Femur (tissue), 1 donor: Measurements from ENCODE around the gene CCDC157.
A peak's percentile ranks its signal among the peaks of the same experiment; 100 is the strongest.

Source experiments
- DNase-seq: peaks from one replicate; pipeline ENCODE4 v3.0.0-alpha.2; 2017

Gene CCDC157

DNA sequence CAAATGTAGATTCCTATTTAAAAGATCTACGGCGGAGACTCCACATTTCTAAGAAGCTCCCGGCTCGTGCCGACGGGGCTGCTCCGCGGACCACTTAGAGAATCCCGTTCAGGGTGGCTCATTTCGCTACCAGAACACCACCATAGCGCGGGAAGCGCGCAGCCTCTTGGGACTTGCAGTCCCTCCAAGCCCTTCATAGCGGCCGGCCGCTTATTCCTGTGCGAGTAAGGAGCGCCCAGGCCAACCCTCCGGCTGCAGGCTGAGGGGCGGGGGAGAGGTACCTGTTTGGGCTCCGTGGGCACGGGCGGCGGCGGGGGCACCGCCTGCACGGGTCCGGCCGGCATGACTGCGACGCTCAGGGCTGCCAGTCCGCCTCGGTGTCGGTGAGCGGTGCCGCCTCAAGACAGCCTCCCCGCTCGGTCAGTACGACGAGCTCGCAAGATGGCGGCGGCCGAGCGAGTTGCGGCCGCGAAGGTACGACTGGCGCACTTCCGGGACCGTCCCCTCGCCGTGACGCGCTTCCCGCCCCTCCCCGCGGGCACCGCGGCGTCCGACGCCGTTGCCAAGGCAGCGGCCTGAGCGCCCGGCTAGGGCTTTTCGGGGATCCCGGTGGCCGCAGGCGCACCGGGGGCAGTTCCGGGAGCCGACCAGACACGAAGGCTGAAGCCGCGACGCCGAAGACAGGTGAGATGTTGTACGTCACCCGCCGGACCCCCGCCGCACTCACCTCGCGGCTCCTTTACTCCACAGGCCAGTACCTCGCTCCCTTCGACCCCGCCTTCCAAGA is at the start of gene CCDC157, which contains the start of gene SF3A1:
Gene CCDC157, plus strand, starts transcription at position 559 of the 787 bp plus-strand sequence. CDS start 8,994 bp downstream, outside the sequence.
Gene SF3A1, minus strand, starts transcription at position 446 of the 787 bp plus-strand sequence. Its CDS starts 102 bp downstream, at position 344.
- DNase-seq = peak; percentile 93

DNA sequence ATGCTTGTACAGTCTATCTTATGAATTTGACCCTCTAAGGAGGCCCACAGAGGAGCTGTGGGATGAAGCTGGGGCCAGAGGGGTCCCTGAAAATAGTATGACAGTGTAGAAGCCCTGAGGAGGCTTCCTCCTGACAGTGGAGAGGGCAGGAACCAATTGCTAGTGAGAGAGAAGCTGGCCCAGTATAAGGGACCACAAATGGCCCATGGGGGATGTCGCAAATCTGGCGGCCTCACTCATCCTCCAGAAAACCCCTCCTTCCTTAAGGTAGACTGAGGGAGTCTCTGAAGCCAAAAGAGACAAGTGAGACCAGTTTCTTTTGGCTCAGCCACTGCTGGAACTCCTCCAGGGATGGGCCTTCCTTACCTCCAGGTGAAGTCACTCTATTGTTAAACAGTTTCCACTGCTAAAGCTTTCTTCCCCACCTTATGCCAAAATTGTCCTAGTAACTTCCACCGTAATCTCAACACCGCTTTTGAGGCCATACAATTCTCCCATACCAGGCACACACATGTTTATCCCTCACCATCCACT is 49.7 kb upstream of the CCDC157 start:
- no peak for DNase-seq

DNA sequence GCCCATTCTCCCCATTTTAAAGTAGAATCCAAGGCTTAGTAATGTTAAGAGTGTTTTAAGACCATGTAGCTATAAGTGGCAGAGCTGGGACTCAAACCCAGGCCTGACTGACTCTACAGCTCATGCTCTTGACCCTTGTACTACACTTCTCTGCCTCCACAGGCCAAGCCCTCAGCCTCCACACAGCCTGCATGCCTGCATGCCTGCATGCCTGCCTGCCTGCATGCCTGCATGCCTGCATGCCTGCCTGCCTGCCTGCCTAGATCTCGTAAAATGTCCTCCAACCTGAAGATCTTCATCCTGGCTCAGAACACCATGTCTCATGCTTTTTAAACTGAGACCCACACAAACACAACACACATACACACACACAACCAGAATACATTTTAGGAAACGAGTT is 48.7 kb upstream of the CCDC157 start:
- DNase-seq = no peak

DNA sequence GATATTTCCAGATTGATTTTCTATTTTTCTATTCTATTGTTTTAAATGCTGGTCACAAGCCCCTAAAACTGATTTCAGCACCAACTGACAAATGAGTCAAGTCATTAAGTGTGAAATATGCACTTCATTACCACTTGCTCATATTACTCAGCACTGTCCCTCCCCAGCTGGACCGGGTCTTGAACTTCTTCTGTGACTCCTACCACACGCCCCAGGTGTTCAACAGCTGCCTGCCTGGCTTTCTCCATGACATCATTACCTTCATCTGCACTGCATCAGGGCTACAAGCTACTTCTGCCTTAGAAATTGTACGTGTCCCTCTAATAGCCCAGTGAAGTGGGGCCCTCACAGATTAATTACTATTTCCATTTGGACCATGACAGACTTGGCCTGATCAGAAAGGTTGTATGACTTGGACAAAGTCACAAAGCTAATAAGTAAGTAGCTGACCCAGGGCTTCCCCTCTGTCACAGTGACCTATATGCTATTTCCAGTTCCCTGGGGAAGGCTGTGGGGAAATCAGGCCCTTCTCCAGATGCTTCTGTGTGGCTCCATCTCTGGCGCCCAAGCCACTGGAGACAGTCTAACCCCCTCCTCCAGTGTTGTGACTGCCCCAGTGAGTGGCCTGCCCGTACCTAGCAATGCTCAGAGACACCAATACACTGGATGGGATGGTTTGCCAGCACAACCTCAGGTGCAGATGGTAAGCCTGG is 48.1 kb upstream of the CCDC157 start:
- no peak for DNase-seq

DNA sequence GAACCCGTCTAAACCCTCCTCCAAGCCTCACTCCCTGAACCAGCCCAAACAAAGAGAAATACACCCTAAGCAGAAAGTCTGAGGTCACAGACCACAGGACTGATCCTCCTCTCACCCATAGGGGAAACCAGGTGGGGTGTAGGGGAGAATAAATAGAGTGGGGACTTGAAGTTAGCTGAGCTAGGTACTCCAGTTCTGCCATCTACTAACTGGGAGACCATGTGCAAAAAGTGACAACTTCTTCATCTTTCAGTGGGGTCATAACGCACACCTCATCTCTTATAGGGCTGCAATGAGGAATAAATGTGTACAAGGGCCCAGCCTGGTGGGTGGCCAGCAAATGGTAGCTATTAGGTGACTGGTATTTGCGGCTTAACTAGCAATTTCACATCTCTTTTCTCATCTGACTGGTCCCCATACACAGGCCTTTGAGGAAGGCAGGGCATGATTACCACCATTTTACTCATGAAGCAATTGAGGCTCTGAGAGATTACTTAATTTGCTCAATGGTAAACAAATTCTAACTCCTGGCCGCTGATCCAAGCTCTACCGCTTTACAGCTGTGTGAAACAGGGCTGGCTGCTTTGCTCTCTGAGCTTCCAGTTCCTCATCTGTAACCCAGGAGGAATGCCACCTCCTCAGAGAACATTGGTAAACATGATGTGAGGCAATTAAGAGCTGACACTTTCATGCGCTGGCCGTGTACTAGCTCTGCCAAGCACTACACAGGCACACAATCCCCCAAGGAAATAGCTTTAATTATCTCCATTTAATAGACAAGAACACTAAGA is 46.7 kb upstream of the CCDC157 start:
- DNase-seq = no peak

DNA sequence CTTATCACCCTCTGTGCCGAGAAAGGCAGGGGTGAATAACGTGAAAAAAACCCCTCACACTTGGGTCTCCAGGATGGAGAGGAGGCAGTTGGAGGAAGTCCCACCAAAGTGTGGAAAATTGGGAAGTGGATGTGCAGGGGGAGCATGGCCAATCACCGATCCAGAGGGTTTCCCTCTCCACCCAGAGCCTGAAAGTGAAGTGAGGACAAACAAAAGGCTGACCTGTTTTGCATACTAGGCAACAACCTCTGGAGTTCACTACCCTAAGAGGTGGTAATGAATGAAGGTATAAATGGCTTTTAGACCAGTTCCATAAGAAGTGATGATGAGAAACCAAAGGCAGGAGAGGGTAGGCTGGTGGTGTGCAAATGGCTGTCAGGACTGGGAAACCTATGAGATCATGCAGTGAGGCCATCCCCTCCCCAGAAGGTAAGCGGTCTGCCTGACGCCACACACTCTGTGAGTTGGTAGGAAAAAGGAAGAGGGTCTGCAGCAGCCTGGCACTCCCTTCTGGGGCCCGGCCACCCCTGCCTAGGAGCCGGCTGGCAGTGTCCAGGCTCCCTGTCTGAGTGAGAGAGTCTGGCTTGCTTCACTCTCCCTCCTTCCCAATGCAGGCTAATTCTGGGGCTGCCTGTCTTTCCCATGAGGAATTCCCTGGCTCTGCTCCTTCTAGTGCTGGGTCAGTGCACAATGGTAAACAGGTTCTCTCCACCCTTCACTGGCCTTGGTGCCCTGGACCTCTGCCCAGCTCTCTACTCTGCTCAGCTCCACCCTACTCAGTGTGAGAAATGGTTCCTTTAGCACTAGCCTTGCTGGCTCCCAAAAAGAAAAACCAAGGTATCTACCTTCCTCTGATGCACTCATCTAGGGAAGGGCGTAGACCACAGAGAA is 45.7 kb upstream of the CCDC157 start:
- DNase-seq = no peak

DNA sequence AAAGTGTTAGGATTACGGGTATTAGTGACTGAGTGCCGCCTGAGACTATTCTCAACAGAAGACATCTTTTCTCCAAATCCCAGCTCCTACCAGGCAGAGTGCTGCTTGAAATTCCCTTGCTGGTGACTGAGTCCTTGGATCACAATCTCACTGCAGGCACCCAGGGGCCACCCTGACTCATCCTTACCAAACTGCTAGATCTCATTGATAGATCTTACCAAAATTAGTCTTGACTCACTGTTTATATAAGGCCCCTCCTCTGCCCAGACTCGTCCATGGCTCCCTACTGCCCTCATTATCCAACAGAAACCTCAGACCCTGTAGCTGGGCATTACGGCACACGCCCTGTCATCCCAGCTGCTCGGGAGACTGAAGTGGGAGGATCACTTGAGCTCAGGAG is 44.8 kb upstream of the CCDC157 start:
- DNase-seq = no peak

DNA sequence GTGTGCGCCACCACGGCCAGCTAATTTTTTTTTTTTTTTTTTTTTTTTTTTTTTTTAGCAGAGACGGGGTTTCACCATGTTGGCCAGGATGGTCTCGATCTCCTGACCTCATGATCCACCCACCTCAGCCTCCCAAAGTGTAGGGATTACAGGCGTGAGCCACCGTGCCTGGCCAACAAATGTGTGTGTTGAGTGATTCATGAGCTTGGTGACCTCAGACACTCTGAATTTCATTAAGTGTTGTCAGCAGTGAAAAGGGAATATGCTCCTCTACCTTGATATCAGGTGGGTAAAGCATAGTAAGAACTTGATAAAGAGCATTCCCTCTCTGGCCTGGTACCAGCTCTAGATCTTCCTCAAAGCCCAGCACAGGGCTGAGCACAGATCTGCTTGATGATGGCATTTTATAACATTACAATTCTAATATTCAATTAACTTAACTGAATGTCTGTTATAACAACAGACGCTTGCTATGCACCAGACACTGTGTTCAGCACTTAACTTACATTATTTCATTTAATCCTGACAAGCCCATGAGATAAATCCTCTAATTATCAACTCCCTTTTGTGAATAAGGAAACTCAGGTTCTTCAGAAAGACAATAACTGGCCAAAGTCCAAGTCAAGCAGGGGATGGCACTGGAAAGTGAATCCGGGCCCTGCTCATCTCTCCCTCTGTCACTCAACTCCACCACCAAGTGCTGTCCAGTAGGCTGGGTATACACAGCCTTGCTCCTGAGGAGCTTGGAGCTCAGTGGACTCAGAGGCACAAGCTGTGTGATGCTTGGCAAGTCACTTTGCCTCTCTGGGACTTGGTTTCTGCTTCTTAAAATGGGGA is 43.1 kb upstream of the CCDC157 start:
- no peak for DNase-seq

DNA sequence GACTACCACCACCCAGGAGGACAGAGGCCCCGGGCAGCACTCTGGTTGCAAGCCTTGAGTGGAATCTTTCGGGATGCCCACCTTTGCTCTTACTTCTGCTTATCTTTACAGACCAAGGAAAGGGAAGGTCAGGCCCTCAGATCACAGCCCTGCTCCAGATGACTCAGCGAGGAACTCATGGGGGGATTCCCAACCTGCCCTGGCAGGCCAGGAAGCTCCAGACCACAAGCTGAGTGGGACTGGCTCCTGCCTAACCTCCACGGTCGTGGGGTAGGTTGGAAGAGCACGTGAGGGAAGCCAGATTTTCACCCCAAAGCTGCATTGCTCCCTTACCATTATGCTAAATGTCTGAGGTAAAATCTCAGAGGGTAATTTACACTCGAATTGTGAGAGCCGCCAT is 41.9 kb upstream of the CCDC157 start:
- no peak for DNase-seq

DNA sequence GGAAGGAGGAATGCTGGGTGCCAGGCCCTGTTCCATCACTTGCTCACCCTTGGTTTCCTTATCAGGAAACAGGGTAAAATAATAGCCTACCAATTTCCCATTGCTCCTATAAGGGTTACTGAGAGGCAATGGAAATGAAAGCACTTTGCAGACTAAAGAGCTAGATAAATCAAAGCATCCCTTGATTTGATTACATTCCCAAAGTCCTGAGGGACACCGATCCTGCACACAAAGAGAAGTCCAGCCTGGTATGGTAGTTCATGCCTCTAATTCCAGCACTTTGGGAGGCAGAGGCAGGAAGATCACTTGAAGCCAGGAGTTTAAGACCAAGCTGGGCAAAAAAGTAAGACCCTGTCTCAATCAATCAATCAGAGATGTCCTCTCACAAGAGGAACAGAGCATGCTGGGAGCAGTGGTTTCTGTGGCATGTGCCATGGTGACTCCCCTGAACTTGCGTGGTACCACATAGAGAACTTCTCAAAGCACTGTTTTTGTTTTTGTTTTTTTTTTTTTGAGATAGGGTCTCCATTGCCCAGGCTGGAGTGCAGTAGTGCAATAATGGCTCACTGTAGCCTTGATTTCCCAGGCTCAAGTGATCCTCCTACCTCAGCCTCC is 40.7 kb upstream of the CCDC157 start:
- no peak for DNase-seq

DNA sequence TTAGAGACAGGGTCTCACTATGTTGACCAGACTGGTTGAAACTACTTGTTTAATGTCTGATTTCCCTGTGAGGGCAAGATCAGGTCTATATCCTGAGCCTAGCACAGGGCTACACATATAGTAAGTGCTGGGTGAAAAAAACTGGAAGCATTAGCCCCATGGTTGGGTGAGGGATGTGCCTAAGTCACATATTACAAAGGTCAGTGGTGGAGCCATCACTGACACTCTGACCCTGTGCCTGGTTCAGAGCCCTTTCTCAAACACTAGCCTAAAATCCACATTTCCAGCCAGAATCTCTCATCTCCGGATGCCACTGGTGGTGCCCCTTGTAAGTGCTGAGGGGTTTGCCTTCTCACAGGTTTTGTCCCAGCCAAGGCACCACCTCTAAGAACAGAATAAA is 39.0 kb upstream of the CCDC157 start:
- no peak for DNase-seq

DNA sequence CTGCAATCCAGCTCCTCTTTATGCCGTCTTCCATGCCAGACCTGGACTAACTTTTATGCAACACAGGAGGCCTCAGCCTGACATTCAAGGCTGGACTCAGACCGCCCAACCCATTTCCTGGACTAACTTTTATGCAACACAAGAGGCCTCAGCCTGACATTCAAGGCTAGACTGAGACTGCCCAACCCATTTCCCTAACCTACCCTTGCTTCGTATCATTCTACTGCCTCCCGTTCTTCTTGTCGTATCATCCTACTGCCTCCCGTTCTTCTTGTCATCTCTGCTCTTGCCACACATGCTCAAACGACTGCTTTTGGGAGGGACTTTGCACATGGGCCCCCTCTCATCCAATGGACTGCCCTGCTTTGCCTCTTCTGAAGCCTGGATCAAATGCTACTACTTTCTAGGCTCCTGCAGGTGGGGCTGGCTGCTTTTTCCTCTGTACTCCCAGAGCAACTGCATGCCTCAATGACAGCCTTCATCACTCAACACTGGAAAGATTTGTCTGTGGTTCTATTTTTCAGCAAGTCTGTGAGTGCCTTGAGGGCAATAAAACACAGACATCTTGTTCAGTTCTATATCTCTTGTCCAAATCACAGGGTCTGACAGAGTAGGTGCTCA is 37.9 kb upstream of the CCDC157 start:
- DNase-seq = no peak

DNA sequence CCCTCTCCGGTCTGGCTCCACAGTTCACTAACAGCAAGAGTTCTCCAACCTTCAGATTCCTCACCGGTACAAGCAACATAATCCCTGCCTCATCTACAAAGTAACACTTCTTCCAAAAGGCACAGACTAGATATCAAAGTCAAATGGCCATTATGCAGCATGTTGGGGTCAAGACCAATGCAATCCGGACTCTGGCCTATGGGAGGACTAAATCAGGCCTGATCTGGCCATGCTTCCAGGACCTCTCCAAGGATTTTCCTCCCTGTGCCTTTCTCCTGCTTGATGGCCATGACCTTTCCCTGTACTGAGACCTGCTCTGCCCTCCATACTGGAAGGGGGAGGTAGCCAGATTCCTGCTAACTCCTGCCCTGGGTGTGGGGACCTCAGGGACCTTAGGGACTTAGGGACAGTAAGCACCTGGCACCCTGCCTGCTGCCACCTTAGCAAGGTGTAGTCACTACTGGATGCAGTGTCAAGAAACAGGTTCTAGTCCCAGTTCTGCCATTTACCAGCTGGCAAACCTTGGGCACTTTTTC is 36.7 kb upstream of the CCDC157 start:
- no peak for DNase-seq

DNA sequence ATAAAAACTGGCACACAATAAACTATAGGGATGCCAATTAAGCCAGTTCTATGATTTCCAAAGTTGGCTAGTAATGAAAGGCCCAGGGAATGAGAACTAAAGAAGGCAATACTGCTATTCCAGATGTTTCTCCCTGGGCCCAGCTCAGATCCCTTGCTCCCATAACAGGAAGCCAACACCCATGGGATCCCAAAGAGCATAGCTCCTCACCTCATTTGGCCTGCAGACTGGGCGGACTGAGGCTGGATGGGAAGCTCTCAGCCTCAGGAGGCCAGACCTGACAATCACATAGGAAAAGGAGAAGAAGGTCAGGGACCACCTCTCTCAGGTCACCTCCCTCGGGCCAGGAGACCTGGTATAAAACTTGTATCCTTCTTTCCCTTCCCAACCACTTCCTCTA is 35.3 kb upstream of the CCDC157 start:
- no peak for DNase-seq

DNA sequence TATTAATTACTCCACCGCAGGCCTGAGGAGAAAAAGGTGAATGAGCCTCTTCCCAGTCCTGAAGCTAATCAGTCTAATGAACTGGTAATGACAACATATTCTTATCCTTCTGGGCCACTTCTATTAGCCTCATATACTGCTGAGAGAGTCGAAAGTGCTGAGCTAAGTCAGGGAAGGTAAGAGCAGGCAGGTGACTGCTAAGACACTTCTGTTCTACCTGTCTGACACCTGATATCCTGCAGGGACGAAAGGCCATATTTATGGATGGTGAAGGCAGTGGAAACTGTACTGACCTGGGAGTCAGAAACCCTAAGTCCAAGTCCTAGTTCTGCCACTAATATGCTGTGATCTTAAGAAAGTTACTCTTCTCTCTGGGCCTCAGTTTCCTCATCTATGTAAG is 33.6 kb upstream of the CCDC157 start:
- no peak for DNase-seq

DNA sequence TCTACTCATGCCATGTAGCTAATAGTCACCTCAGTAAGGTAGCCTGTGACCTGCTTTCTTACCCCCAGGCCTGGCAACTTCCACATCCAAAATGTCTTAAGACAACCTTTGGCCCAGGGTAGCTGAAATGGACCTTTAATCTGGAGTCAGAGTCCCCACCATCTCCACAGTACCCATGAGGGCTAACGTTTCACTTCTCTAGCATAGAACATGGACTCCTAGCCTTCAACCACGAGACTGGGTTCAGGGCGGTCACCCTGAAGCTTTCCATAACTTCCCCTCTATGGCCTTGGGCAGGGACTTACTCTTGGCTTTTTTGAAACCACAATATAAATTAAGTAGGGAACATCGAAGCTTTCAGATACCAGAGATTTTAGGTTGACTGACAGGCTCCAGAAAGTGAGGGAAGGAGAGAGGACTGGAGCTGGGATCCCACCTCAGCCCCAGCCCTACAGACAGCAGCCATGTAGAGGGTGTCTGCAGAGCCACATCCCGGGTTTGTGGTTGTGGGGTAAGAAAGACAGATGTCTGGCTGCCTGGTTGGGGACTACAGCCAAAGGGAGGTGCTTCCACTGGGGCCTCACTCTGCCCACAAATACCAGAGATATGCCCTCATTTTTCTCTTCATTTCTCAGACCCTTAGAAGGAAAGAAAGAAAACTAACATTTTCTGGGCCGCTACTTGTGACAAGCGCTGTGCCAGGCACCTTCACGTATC is 32.6 kb upstream of the CCDC157 start:
- DNase-seq = no peak

DNA sequence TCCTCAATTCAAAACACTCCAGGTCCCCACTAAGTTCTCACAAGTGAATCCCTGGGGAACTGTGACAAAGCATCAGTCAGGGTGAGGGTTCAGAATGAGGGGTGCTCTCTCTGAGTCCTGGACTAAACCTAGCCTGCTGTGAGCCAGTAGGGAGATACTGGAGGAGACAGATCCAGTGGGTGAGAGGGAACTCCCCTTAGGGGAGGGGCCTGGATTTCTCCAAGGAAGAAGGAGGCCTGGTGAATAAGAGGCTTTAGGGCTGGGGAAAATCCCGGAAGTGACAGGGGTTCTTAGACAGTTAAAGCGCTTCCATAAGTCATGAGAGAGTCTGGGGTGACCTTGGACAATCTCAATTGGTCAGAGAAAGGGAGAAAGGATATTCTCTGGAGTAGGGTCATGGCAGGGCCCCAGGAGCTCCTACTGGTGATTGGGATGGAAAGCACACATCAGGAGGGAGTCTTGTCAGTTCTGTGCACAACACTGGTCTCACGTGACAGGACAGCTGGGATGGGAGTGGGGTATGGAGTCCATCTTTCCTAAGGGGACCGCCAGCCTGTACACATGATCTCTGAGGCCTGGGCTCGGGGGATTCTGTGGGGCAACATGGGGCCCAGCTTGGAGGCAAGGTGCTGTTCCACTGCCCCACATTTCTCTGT is 31.6 kb upstream of the CCDC157 start:
- DNase-seq = no peak

DNA sequence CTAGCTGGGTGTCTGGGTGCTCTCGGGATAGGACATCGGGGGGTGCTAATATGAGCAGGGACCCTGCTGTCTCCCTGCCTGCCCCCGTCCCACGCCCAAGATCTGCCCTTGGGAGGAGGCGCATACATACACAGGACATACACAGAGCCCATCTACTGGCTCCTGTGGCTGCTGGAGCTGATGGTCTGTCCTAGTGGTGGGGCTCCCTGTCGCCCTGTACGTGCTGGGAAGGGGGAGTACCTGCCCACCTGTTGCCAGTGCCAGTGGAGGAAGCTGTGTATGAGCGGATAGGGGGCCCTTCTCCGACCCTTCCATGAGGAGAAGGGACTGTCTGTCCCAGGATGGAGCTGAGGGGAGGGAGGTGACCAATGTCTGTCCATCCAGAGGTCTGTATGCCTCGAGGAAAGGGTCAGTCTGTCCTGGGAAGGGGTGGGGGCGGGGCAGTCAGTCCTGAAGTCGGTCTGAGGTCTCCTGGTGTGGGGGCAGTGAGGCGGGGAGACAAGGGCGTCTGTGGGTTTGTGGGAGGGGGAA is 31.0 kb upstream of the CCDC157 start:
- no peak for DNase-seq
